Muscle layer of colon (tissue), 2 donors: Measurements from ENCODE around the gene AUNIP.
"Not testable (repeated sequence)": the region's sequence is repeated elsewhere in the genome, so short reads cannot be mapped to it uniquely, and the experiment has no call there.

Source experiments
- H3K27ac ChIP-seq: one replicate; pipeline ENCODE4 v1.7.0; 2013; ENCODE audit warnings: low read depth, mild to moderate bottlenecking, low read length, moderate library complexity
- H3K27me3 ChIP-seq, 2 donors: one replicate each; pipeline ENCODE4 v1.7.0; 2013; ENCODE audit warnings: low read length in 2 of 2, mild to moderate bottlenecking in 2 of 2; ENCODE audit not compliant: insufficient read depth in 2 of 2, control insufficient read depth in 1 of 2
- H3K36me3 ChIP-seq: one replicate; pipeline ENCODE4 v1.7.0; 2013; ENCODE audit warnings: mild to moderate bottlenecking, low read length; ENCODE audit not compliant: insufficient read depth
- H3K4me1 ChIP-seq: one replicate; pipeline ENCODE4 v1.7.0; 2013; ENCODE audit warnings: mild to moderate bottlenecking, low read length; ENCODE audit not compliant: insufficient read depth
- H3K4me3 ChIP-seq, 2 donors: one replicate each; pipeline ENCODE4 v1.7.0; 2013; ENCODE audit warnings: low read length in 2 of 2, low read depth in 1 of 2, mild to moderate bottlenecking in 1 of 2, moderate library complexity in 1 of 2
- H3K9ac ChIP-seq: one replicate; pipeline ENCODE4 v1.7.0; 2013; ENCODE audit warnings: low read length
- H3K9me3 ChIP-seq: one replicate; pipeline ENCODE4 v1.7.0; 2013; ENCODE audit warnings: mild to moderate bottlenecking, low read length
- donor health status: abdominal sarcoma.
- donor health status: Adenocarcinoma of cecum.

Gene AUNIP

DNA sequence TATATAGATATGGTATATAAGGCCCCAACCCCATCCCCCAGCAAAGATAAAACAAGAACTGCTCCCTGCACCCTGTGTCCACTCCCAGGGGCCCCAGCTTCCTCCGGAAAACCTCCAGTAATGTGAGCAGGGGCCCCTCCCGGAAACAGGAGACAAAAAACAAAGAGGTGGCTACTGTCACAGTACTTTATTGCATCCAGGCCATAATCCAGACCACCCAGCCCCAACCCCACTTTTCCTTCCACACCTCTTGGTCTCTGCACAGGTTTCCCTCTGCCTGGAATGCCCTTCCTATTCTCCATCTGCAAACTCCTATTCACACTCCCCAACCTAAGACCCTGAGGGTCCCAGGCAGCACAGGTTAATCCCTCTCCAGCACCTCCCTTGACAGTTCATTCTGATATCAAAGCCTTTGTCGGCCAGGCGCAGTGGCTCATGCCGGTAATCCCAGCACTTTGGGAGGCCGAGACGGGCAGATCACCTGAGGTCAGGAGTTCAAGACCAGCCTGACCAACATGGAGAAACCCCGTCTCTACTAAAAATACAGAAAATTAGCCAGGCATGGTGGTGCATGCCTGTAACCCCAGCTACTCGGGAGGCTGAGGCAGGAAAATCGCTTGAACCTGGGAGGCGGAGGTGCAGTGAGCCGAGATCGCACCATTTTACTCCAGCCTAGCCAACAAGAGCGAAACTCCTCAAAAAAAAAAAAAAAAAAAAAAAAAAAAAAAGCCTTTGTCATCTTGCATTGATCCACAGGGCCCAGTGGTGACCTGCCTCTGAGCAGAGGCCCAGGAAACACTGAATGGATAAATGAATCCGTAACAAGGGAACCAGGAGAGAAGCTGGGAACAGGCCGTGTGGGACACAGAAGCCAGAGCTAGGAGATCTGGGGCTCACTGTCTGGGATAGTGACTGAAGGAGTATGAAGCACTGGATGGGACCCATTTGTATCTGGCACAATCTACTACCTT lies 2.3 kb upstream of the AUNIP start:
- Histone ChIP-seq H3K4me1 (peaks cover 9% of the 10 kb centered on the region), H3K27me3 (no peaks in the 10 kb centered on the region), H3K27ac (no peak overlapping the region), H3K9ac (no peak overlapping the region), H3K9me3 (no peaks in the 10 kb centered on the region), H3K4me3 (no peak overlapping the region), H3K36me3 (peaks cover 13% of the 10 kb centered on the region)

- H3K27ac ChIP-seq = no peak overlapping the region
- H3K9me3 ChIP-seq = no peaks in the 10 kb centered on the region
- peaks cover 9% of the 10 kb centered on the region for H3K4me1 ChIP-seq
- H3K36me3 ChIP-seq = peaks cover 11% of the 10 kb centered on the region
- H3K9ac ChIP-seq = no peak overlapping the region
- peak overlapping the region in 1 of 2 donors; percentile 79 for H3K4me3 ChIP-seq
- no peaks in the 10 kb centered on the region for H3K27me3 ChIP-seq
Measured at GRCh38 chr1:25858494-25858893, 763 bp downstream of the AUNIP start.

DNA sequence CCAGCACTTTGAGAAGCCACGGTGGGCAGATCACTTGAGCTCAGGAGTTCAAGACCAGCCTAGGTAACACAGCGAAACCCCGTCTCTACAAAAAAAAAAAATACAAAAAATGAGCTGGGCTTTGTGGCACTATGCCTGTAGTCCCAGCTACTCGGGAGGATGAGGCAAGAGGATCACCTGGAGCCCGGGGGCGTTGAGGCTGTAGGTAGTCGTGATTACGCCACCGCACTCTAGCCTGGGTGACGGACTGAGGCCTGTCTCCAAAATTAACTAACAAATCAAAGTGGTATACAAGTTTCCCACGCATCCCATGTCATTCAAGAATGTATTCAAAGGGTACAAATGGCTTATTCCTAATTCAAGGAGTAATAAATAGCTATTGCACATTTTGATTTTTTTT lies 2.4 kb downstream of the AUNIP start:
- no peaks in the 10 kb centered on the region for H3K9me3 ChIP-seq
- H3K27ac ChIP-seq = no peak overlapping the region
- no peak overlapping the region for H3K9ac ChIP-seq
- no peaks in the 10 kb centered on the region for H3K27me3 ChIP-seq
- H3K36me3 ChIP-seq = no peaks in the 10 kb centered on the region
- H3K4me3 ChIP-seq = no peak overlapping the region
- peaks cover 9% of the 10 kb centered on the region for H3K4me1 ChIP-seq

DNA sequence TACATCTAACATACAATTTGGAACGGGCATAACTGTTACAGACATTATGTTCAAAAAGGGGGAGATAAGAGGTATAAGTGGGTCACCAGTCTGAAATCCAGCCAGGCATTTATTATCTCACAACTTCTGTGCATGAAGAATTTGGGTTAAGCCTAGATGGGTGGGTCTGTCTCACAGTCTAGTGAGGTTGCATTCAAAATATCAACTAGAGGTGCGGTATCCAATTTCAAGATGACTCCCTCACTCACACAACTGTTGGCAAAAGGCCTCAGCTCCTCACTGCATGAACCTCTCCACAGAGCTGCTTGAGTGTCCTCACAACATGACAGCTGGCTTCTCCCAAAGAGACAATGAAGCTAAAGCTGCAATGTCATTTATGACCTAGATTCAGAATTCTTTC lies 4.7 kb downstream of the AUNIP start:
- H3K4me3 ChIP-seq = no peak overlapping the region
- H3K36me3 ChIP-seq = no peaks in the 10 kb centered on the region
- no peak overlapping the region for H3K9ac ChIP-seq
- H3K27me3 ChIP-seq = no peaks in the 10 kb centered on the region
- H3K4me1 ChIP-seq = peaks cover 9% of the 10 kb centered on the region
- no peaks in the 10 kb centered on the region for H3K9me3 ChIP-seq
- no peak overlapping the region for H3K27ac ChIP-seq

- no peaks in the 10 kb centered on the region for H3K36me3 ChIP-seq
- no peak overlapping the region for H3K4me3 ChIP-seq
- no peaks in the 10 kb centered on the region for H3K27me3 ChIP-seq
- H3K9me3 ChIP-seq = no peaks in the 10 kb centered on the region
- H3K9ac ChIP-seq = no peak overlapping the region
- no peaks in the 10 kb centered on the region for H3K4me1 ChIP-seq
- H3K27ac ChIP-seq = no peak overlapping the region
Measured at GRCh38 chr1:25848531-25848930, 10.7 kb downstream of the AUNIP start.

- no peak overlapping the region for H3K9ac ChIP-seq
Measured at GRCh38 chr1:25847929-25848328, 11.3 kb downstream of the AUNIP start.

DNA sequence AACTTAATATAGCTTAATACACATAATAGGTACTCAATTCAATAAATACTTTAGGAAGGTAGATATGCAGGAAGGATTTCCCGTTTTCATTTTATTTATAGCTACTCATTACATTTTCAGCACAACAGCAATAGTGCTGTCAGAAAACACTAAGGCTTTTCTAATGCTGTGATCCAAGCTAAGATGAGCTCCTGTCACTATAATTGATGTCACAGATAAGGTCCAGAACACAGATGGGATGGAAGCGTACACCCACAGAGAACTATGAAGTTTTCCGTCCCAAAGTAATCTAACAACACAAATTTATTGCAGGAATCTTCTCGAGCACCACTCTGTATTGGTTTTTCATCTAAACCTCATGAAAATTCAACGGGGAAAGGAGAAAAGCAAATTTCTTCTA lies 13.6 kb downstream of the AUNIP start:
- H3K27me3 ChIP-seq = no peaks in the 10 kb centered on the region
- H3K4me3 ChIP-seq = no peak overlapping the region
- H3K9ac ChIP-seq = no peak overlapping the region
- no peaks in the 10 kb centered on the region for H3K9me3 ChIP-seq
- H3K4me1 ChIP-seq = no peaks in the 10 kb centered on the region
- H3K36me3 ChIP-seq = no peaks in the 10 kb centered on the region
- no peak overlapping the region for H3K27ac ChIP-seq

More at GRCh38 chr1:25847929-25848328, 11.3 kb downstream of the AUNIP start:
- no peaks in the 10 kb centered on the region for H3K9me3 ChIP-seq
- no peak overlapping the region for H3K4me3 ChIP-seq
- H3K27me3 ChIP-seq = no peaks in the 10 kb centered on the region
- no peaks in the 10 kb centered on the region for H3K36me3 ChIP-seq
- H3K27ac ChIP-seq = no peak overlapping the region
- no peaks in the 10 kb centered on the region for H3K4me1 ChIP-seq

- no peaks in the 10 kb centered on the region for H3K4me1 ChIP-seq
- H3K27me3 ChIP-seq = no peaks in the 10 kb centered on the region
- H3K36me3 ChIP-seq = no peaks in the 10 kb centered on the region
- H3K9me3 ChIP-seq = no peaks in the 10 kb centered on the region
- H3K27ac ChIP-seq = no peak overlapping the region
- H3K4me3 ChIP-seq = no peak overlapping the region
- no peak overlapping the region for H3K9ac ChIP-seq
Measured at GRCh38 chr1:25844536-25845337, 14.5 kb downstream of the AUNIP start.

DNA sequence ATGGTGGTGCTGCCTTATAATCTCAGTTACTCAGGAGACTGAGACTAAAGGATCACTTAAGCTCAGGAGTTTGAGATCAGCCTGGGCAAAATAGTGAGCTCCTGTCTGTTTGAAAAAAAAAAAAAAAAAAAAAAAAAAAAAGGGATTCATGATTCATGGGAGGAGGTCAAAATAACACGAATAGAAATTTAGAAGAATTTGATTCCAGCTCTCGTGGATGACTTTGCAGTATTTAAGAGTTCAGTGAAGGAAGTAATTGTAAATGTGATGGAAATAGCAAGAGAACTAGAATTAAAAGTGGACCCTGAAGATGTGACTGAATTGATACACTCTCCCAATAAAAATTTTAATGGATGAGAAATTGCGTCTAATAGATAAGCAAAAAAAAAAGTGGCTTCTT lies 15.8 kb downstream of the AUNIP start:
- no peak overlapping the region for H3K27ac ChIP-seq

GRCh38 chr1:25839808-25840207 lies 19.4 kb downstream of the AUNIP start:
- not testable (repeated sequence) for H3K9me3 ChIP-seq, H3K4me3 ChIP-seq, H3K27me3 ChIP-seq, H3K27ac ChIP-seq, H3K9ac ChIP-seq, H3K4me1 ChIP-seq
- peaks cover 16% of the 10 kb centered on the region for H3K36me3 ChIP-seq

More for the DNA sequence above, 15.8 kb downstream of the AUNIP start:
- H3K9ac ChIP-seq = no peak overlapping the region
- H3K9me3 ChIP-seq = no peaks in the 10 kb centered on the region
- no peak overlapping the region for H3K4me3 ChIP-seq
- no peaks in the 10 kb centered on the region for H3K4me1 ChIP-seq
- H3K36me3 ChIP-seq = no peaks in the 10 kb centered on the region
- H3K27me3 ChIP-seq = no peaks in the 10 kb centered on the region

GRCh38 chr1:25837262-25837875 lies 21.9 kb downstream of the AUNIP start:
- H3K27ac ChIP-seq = no peak overlapping the region
- no peaks in the 10 kb centered on the region for H3K4me1 ChIP-seq

More at GRCh38 chr1:25837262-25837875, 21.9 kb downstream of the AUNIP start:
- no peaks in the 10 kb centered on the region for H3K27me3 ChIP-seq
- H3K9me3 ChIP-seq = no peaks in the 10 kb centered on the region
- H3K4me3 ChIP-seq = no peak overlapping the region
- H3K36me3 ChIP-seq = peaks cover 27% of the 10 kb centered on the region
- H3K9ac ChIP-seq = no peak overlapping the region
